Measurements from ENCODE around the gene LMF1.
A peak's percentile ranks its signal among the peaks of the same experiment; 100 is the strongest.

Gene LMF1

GRCh38 chr16:984736-985636, 14.2 kb upstream of the LMF1 start:
- DNase-seq = no peak

DNA sequence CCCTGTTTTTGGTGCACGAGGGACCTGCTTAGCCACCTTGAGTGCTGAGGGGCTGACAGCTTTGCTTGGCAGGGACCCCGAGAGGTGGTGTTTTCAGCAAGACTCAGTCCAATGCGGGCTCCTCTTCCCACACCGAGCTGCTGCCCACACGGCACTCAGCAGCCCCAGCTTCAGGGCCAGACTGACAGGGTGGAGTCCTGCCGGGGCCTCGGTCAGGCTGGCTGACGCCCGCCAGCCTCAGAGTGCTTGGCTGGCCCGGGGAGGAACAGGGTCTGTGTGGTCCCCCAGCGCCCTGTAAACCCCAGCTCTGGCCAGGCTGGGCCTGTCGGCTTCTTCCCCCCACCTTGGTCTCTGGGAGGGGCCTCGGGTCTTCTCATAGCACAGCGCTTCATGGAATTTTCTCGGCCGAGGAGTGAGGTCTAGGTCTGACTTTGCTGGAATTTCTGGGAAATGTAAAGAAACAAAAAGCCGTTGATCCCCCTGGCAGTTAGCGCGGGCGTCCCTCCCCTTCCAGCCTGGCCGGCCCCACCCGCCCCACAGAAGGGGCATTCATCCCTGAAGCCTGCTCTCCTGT, 13.4 kb upstream of the LMF1 start:
- DNase-seq = peak; percentile 9

DNA sequence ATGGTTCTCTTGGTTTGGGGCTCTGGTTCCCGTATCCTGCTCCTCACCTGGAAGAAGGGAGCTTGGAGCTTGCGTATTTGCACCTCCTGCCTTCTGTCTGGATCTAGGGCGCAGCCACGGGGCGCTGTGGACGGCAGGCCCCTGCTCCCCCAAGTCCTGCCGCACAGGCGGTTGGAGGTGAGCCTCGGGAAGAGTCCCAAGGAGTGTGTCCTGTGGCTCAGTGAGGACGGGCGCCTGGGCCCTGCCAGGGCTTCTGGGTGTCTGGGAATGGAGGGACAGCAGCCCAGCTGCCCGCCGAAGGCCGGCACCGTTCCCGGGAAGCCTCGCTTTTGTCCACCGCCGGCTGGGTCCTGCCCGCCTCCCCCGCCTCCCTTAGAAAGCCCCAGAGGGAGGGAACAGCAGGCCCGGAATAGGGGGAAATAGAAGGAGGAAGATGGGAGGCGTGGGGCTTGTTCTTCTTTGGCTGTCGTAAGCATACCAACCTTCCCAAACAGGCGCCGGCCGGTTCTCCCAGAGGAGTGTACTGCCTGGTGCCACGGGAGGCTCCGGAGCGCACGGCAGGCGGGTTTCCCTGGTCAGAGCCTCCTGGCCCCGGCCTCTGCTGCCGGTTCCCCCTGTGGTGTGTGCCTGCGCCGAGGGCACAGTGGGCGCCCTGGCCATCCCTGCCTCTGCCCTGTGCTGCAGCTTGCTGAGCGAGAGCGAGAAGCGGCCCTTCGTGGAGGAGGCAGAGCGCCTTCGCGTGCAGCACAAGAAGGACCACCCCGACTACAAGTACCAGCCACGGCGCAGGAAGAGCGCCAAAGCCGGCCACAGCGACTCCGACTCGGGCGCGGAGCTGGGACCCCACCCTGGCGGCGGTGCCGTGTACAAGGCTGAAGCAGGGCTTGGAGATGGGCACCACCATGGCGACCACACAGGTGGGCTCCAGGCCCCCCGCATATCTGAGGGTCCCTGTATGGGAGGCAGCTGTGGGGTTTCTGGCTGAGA, 12.6 kb upstream of the LMF1 start:
- peak; percentile 71 for DNase-seq

DNA sequence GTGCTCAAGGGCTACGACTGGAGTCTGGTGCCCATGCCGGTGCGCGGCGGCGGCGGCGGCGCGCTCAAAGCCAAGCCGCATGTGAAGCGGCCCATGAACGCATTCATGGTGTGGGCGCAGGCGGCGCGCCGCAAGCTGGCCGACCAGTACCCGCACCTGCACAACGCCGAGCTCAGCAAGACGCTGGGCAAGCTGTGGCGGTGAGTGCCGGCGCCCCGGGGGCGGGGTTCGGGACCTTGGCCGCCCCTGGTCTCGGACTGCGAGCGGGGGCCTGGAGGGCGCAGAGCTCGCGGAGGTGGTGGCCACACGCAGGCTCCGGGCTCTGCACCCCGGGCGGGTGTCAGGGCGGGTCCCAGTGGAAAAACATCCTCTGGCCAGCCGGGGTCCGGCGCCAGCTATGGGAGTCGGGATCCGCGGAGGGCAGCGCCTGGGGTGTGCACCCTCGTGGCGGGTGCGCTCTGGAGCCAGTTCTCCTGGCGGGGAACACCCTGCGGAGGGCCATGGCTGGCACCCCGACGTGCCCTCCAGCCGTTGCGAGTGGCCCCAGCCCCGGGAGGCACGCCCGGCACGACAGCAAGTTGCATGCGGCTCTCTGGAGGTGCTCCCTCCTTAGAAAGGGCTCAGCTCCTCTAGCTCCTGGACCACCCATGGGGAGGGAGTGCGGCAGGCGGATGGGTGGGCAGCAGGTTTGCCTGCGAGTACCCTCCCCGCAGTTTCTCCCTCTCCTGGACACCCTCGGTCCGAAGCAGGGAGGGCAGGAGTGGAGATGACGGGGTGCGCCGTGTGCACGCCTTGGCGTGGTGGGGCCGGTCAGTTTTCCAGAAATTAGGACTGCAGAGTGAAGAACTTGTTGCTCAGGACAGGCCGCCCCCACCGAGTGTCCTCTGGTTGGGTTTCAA, 11.6 kb upstream of the LMF1 start:
- DNase-seq = peak; percentile 61

DNA sequence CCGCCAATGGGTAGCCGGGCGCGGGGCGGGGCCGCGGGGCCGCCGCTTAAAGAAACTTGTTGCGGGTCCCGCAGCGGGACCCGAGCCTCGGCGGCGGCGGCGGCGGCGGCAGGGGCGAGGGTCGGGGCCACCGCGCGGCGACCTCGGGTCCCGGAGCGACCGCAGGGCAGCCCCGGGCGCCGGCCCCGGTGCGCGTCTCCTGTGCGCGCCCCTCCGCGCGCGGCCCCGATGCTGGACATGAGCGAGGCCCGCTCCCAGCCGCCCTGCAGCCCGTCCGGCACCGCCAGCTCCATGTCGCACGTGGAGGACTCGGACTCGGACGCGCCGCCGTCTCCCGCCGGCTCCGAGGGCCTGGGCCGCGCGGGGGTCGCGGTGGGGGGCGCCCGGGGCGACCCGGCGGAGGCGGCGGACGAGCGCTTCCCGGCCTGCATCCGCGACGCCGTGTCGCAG, 10.9 kb upstream of the LMF1 start, which contains the start of gene SOX8:
TSS of gene SOX8 (plus strand) at position 76 of the 450 bp plus-strand sequence. CDS start at position 229, 153 bp downstream.
- peak; percentile 59 for DNase-seq

- no peak for DNase-seq
These were observed 9.7 kb upstream of the LMF1 start for GRCh38 chr16:980595-980854.

- DNase-seq = no peak
These were observed 9.2 kb upstream of the LMF1 start for GRCh38 chr16:979859-980594.

DNA sequence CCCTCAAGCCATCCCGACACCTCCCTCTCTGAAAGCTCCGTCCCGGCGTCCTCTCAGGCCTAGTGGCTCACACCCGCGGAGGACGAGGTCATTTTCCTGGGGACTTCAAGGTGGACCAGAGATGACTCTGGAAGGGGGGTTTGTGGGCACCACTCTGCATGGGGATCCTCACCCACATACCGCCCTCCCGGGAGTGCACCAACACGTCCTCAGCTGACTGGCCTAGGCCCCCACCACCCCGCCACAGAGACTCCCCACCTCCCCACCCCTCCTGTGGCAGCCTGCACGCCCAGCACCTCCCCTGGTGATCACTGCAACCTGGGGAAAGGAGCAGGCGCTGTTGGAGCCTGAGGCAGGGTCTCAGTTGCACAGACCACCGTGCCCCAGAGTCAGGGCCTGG, 8.4 kb upstream of the LMF1 start:
- DNase-seq = no peak

GRCh38 chr16:978403-978802, 7.6 kb upstream of the LMF1 start:
- DNase-seq = peak; percentile 34

DNA sequence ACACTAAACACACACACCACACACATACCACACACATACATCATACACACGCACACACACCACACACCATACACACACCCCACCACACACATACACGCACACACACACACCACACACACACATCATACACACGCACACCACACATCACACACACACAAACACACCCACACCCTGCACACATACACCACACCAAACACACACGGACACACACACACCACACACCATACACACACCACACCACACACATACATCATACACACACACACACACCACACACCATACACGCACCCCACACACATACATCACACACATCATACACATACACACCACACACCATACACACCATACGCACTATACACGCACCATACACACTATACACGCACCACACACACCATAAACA, 7.1 kb upstream of the LMF1 start:
- DNase-seq = no peak

DNA sequence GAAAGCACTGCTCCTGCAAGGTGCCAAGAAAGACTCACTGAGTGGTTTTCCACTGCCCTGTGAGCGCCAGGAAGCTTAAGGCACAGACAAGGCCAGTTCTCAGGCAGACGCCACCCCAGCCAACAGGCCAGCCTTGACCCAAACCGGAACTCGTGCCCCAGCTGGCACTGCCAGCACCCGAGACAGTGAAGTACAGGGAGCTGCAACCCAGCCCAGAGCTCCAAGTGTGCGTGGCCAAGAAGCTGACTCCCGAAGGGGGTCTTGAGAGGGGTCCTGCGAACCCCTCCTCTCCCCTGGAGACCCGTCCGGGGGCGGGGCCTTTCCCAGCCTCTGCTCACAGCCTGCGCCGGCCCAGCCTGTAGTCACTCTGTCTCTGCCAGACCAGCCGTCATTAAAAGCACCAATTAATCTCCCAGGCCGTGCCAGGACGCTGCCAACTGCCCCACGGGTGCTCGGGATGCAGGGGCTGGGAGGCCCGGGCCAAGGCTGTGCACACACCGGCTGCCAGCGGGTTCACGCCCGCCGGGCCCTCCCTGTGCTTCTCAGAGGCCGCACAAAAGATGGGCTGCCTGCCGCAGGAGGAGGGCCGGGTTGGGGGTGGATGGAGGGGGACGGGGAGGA, 6.4 kb upstream of the LMF1 start:
- peak; percentile 48 for DNase-seq

DNA sequence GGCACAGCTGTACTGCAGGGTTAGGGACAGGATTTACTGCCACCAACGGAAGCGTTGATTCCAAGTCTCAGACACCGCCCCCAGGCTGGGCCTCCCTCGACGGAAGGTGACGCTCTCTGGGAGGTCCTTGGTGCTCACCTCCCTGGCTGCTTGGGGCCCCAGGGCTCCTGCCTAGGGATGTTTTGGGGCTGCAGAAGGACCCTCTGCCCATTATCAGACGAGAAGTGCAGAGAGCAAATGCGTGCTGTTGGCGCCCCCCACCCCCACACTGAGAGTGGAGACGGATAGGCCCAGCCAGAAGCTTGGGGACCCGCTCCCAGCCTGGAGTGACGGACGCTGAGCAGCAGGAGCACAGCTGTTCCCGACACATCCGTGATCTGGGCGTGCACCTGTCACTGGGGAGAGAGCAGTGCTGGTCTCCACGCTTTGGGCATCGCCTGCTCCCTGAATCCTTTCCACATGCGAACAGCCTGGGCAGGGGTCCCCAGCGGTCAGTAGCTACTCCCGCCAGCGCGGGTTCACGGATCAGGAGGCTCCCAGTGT, 5.7 kb upstream of the LMF1 start:
- DNase-seq = peak; percentile 77

- peak; percentile 2 for DNase-seq
These were observed 4.5 kb upstream of the LMF1 start for GRCh38 chr16:975291-975690.

DNA sequence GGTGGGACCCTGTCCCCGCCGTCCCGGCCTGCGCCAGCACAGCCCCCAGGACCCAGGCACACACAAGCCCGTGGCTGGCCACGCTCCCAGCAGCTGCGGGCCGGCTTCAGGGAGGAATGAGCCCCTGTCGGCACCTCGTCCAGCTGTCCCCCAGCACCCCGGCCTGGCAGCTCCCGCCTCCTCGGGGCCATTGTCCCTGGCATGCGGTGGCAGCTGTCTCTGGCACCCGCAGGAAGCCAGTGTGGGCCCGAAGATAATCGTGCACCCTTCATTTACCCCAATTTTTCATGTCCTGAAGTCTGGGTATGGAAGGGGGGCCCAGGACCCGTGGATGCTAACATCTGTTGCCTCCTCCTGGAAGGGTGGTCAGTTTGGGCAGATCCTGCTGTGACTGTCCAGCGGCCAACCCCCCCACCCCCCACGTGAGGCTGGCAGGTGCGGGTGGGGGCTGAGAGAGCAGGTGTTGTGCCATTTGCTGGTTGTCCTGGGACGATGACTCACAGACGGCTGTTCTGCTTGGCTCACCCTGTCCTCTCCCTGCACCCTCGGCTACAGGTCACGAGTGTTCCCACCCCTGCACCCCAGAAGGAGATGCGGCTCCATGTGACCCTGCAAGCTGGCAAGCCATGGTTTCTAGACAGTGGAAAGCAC, 4.0 kb upstream of the LMF1 start:
- peak; percentile 46 for DNase-seq

DNA sequence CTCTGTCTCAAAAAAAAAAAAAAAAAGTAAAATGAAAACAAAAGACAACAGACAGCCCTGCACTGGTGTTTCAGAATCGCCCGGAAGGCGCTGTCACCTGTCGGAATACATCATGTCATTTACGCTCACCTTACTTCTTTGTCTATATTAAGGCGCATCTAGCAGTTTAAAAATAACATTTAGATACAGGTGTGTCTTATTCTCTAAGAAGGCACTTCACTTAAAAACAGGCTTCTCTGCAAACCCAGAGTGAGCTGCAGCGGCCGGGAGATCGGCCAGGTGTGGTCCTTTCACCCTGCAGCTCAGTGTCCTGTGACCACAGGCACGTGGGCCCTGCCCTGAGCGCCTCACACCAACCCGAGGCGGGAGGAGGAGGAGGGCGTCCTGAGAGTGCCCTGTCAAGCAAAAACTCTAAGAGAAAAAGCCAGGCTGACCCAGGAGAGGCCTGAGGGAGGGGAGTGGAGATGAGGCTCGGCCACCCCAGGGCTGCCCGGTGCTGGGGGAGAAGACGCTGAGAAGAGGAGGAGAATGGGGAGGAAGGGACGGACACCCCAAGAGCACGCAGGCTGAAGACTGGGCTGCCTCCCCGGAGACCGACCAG, 3.3 kb upstream of the LMF1 start:
- DNase-seq = peak; percentile 72

- no peak for DNase-seq
These were observed 2.6 kb upstream of the LMF1 start for GRCh38 chr16:973366-973765.

- DNase-seq = peak; percentile 68
These were observed 1.7 kb upstream of the LMF1 start for GRCh38 chr16:972316-973002.

GRCh38 chr16:971981-972315, 1.2 kb upstream of the LMF1 start:
- DNase-seq = no peak

- DNase-seq = no peak
These were observed 760 bp upstream of the LMF1 start for GRCh38 chr16:971582-971905.
